ENCODE measurements around the gene PAX7. TPM values are rescaled to one million over a fixed set of nuclear protein-coding genes. Genes with fewer than 3 reads are reported as not detected.
"Not testable (repeated sequence)": the region's sequence is repeated elsewhere in the genome, so short reads cannot be mapped to it uniquely, and the experiment has no call there.

The PAX7 gene
- total RNA-seq, 1 experiment from 2014 or later = not detected

- POLR2A ChIA-PET = no interaction called here
- no peak overlapping the region for H3K27ac Mint-ChIP-seq (ENCODE audit: low read depth, unreplicated experiment)
- DNase-seq (ENCODE audit: unreplicated experiment) = no peak
- H3K9me3 Mint-ChIP-seq (ENCODE audit: unreplicated experiment) = peaks cover 6% of the 10 kb centered on the region
- TF ChIP-seq CTCF (IDR thresholded peaks at IDR 0.05; ENCODE audit: unreplicated experiment) = no peak
- CTCF ChIA-PET = no interaction called here
- no peaks in the 10 kb centered on the region for H3K36me3 Mint-ChIP-seq (ENCODE audit: insufficient read depth, unreplicated experiment)
- intact Hi-C loops (cut with micrococcal nuclease) = no loop called here
- no peaks in the 10 kb centered on the region for H3K4me1 Mint-ChIP-seq (ENCODE audit: insufficient read depth, unreplicated experiment)
- no peak overlapping the region for H3K4me3 Mint-ChIP-seq (ENCODE audit: unreplicated experiment)
- BruUV-seq (replicated peaks) = no TSS peak
- peaks cover 13% of the 10 kb centered on the region for H3K27me3 Mint-ChIP-seq (ENCODE audit: insufficient read depth, unreplicated experiment)
Measured at GRCh38 chr1:18739408-18739807, 108.8 kb downstream of the PAX7 start.

GRCh38 chr1:18739897-18740296 is 109.3 kb downstream of the PAX7 start:
- Mint-ChIP-seq H3K27ac (ENCODE audit: low read depth, unreplicated experiment) (no peak overlapping the region), H3K27me3 (ENCODE audit: insufficient read depth, unreplicated experiment) (peaks cover 13% of the 10 kb centered on the region), H3K36me3 (ENCODE audit: insufficient read depth, unreplicated experiment) (no peaks in the 10 kb centered on the region), H3K9me3 (ENCODE audit: unreplicated experiment) (peaks cover 9% of the 10 kb centered on the region), H3K4me3 (ENCODE audit: unreplicated experiment) (no peak overlapping the region), H3K4me1 (ENCODE audit: insufficient read depth, unreplicated experiment) (no peaks in the 10 kb centered on the region)
- BruUV-seq (replicated peaks) = no TSS peak
- intact Hi-C loops (cut with micrococcal nuclease) = no loop called here
- DNase-seq (ENCODE audit: unreplicated experiment) = no peak
- CTCF ChIA-PET = no interaction called here
- POLR2A ChIA-PET = no interaction called here
- no peak for TF ChIP-seq CTCF (IDR thresholded peaks at IDR 0.05; ENCODE audit: unreplicated experiment)

DNA sequence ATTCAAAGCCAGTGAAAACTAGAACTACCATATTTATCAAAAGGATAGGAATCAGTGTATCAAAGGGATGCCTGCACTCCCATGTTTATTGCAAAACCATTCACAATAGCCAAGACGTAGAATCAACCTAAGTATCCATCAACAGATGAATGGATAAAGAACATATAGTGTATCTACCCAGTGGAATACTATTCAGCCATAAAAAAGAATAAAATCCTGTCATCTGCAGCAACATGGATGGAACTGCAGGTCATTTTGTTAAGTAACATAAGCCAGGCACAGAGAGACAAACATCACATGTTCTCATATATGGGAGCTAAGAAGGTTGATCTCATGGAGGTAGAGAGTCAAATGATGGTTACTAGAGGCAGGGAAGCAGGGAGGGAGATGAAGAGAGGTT is 110.0 kb downstream of the PAX7 start:
- no peak for TF ChIP-seq CTCF (IDR thresholded peaks at IDR 0.05; ENCODE audit: unreplicated experiment)
- Mint-ChIP-seq H3K27ac (ENCODE audit: low read depth, unreplicated experiment) (no peak overlapping the region), H3K36me3 (ENCODE audit: insufficient read depth, unreplicated experiment) (no peaks in the 10 kb centered on the region), H3K9me3 (ENCODE audit: unreplicated experiment) (peaks cover 9% of the 10 kb centered on the region), H3K4me1 (ENCODE audit: insufficient read depth, unreplicated experiment) (no peaks in the 10 kb centered on the region), H3K4me3 (ENCODE audit: unreplicated experiment) (no peak overlapping the region), H3K27me3 (ENCODE audit: insufficient read depth, unreplicated experiment) (peaks cover 13% of the 10 kb centered on the region)
- ChIA-PET CTCF (no interaction called here), POLR2A (no interaction called here)
- no peak for DNase-seq (ENCODE audit: unreplicated experiment)
- intact Hi-C loops (cut with micrococcal nuclease) = no loop called here
- no TSS peak for BruUV-seq (replicated peaks)

- peaks cover 22% of the 10 kb centered on the region for H3K27me3 Mint-ChIP-seq (ENCODE audit: insufficient read depth, unreplicated experiment)
- no TSS peak for BruUV-seq (replicated peaks)
Measured at GRCh38 chr1:18743233-18743632, 112.6 kb downstream of the PAX7 start.

DNA sequence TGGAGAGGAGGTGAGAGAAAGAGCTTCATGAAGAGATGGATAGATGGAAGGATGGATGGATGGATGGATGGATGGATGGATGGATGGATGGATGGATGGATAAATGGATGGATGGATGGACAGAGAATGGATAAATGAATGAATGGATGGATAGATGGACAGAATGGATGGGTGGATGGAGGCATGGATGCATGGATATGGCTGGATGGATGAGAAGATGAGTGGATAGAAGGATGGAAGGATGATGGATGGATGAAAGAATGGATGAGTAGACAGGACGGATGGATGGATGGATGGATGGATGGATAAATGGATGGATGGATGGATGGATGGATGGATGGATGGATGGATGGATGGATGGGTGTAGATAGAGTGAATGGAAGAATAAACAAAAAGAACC is 113.7 kb downstream of the PAX7 start:
- CTCF ChIA-PET = interaction anchor here (0.6 to 0.8 kb wide), 2 partner anchors 9 to 140 kb away, joined by 3 to 4 read pairs; no protein-coding TSS in a partner anchor
- DNase-seq (ENCODE audit: unreplicated experiment); POLR2A ChIA-PET; H3K4me3 Mint-ChIP-seq (ENCODE audit: unreplicated experiment); H3K4me1 Mint-ChIP-seq (ENCODE audit: insufficient read depth, unreplicated experiment); H3K27ac Mint-ChIP-seq (ENCODE audit: low read depth, unreplicated experiment); BruUV-seq (replicated peaks); H3K36me3 Mint-ChIP-seq (ENCODE audit: insufficient read depth, unreplicated experiment); H3K9me3 Mint-ChIP-seq (ENCODE audit: unreplicated experiment); intact Hi-C loops (cut with micrococcal nuclease): not testable (repeated sequence)
- peaks cover 29% of the 10 kb centered on the region for H3K27me3 Mint-ChIP-seq (ENCODE audit: insufficient read depth, unreplicated experiment)

More at GRCh38 chr1:18743233-18743632, 112.6 kb downstream of the PAX7 start:
- no peak for TF ChIP-seq CTCF (IDR thresholded peaks at IDR 0.05; ENCODE audit: unreplicated experiment)
- no peaks in the 10 kb centered on the region for H3K4me1 Mint-ChIP-seq (ENCODE audit: insufficient read depth, unreplicated experiment)
- H3K27ac Mint-ChIP-seq (ENCODE audit: low read depth, unreplicated experiment) = no peak overlapping the region
- no peak for DNase-seq (ENCODE audit: unreplicated experiment)
- intact Hi-C loops (cut with micrococcal nuclease) = no loop called here
- ChIA-PET POLR2A (no interaction called here), CTCF (no interaction called here)
- H3K9me3 Mint-ChIP-seq (ENCODE audit: unreplicated experiment) = peaks cover 9% of the 10 kb centered on the region
- no peak overlapping the region for H3K4me3 Mint-ChIP-seq (ENCODE audit: unreplicated experiment)
- no peaks in the 10 kb centered on the region for H3K36me3 Mint-ChIP-seq (ENCODE audit: insufficient read depth, unreplicated experiment)

Data from MCF 10A (cell line).